A549 (cell line): ENCODE results near the gene HAO1. TPM values are rescaled to one million over a fixed set of nuclear protein-coding genes. Genes with fewer than 3 reads are reported as not detected.

Experiments
- ATAC-seq, 2 experiments: fragments of 200-7000 bp in 1 of 2; fragments of >200 bp in 1 of 2; cut with Nextera tagmentation in 1 of 2; cut with Tn5 transposase in 1 of 2; 3 replicates each; pipeline versions ENCODE4 v1.8.0 to v1.9.1; 2018 to 2020; ENCODE audit warnings: mild to moderate bottlenecking in 1 of 2, moderate library complexity in 1 of 2
- CTCF ChIA-PET: fragments of 300-600 bp; sonication (Branson Sonifier 250); formaldehyde crosslinking; extraction: SDS; loops from one replicate; lab custom pipeline; 2021; ENCODE audit warnings: antibody characterized with exemption, inconsistent platforms; lab: Yijun Ruan, JAX
- POLR2A ChIA-PET: fragments of 350-600 bp; formaldehyde crosslinking; extraction: SDS; loops from one replicate; lab custom pipeline; 2021; ENCODE audit warnings: antibody characterized with exemption, inconsistent platforms; lab: Yijun Ruan, JAX
- DNase-seq, 2 experiments: peaks; one replicate each; pipeline versions ENCODE4 v3.0.0 to v3.0.0-alpha.2; 2011 to 2016; ENCODE audit warnings: low read depth in 1 of 2, low spot score in 1 of 2
- FAIRE-seq: peaks from 2 replicates; lab custom pipeline; 2011; peaks lifted over from hg19 to GRCh38; lab: Jason Lieb, UNC
- H3K27ac ChIP-seq, 2 experiments: fragments of >200 bp; sonication (Bioruptor Twin); formaldehyde crosslinking; 3 replicates each; pipeline ENCODE4 v1.5.1; 2016 to 2017
- H3K4me1 ChIP-seq: fragments of >200 bp; sonication (Bioruptor Twin); formaldehyde crosslinking; 3 replicates; pipeline ENCODE4 v1.6.1; 2016
- H3K4me2 ChIP-seq: fragments of >200 bp; sonication (Bioruptor Twin); formaldehyde crosslinking; 3 replicates; pipeline ENCODE4 v1.6.1; 2016
- H3K4me3 ChIP-seq: fragments of >200 bp; sonication (Bioruptor Twin); formaldehyde crosslinking; 3 replicates; pipeline ENCODE4 v1.5.1; 2016
- H3K9me3 ChIP-seq: fragments of >200 bp; sonication (Bioruptor Twin); formaldehyde crosslinking; 3 replicates; pipeline ENCODE4 v1.6.1; 2016
- ATOH8 ChIP-seq: fragments of 250-450 bp; sonication (Bioruptor Pico); IDR thresholded peaks from 2 replicates; pipeline ENCODE4 v1.5.0; 2020; ENCODE audit warnings: low read depth, mild to moderate bottlenecking, moderate library complexity
- BHLHE40 ChIP-seq: IDR thresholded peaks from 2 replicates; pipeline ENCODE4 v1.6.1; 2012; ENCODE audit warnings: low read depth, low read length, inconsistent platforms
- CBX2 ChIP-seq: fragments of 200-600 bp; sonication (generic); IDR thresholded peaks from 2 replicates; pipeline ENCODE4 v1.6.1; 2016; ENCODE audit warnings: low read depth, mild to moderate bottlenecking, borderline replicate concordance
- CBX8 ChIP-seq: fragments of 200-600 bp; sonication (generic); IDR thresholded peaks from 2 replicates; pipeline ENCODE4 v1.6.1; 2016
- EHMT2 ChIP-seq: fragments of 200-600 bp; sonication (generic); IDR thresholded peaks from 2 replicates; pipeline ENCODE4 v1.6.1; 2016; ENCODE audit warnings: antibody characterized with exemption, low read depth, mild to moderate bottlenecking, moderate library complexity
- ELK1 ChIP-seq: fragments of 150-350 bp; IDR thresholded peaks from 2 replicates; pipeline ENCODE4 v1.6.1; 2014; ENCODE audit warnings: low read depth, mild to moderate bottlenecking, low read length
- EP300 ChIP-seq, 2 experiments: fragments of >200 bp; sonication (Bioruptor Twin); formaldehyde crosslinking; IDR thresholded peaks; 2 replicates in 1 of 2; 3 replicates in 1 of 2; pipeline ENCODE4 v1.6.1; 2016 to 2017
- FOSL2 ChIP-seq, 2 experiments: fragments of 450-650 bp in 1 of 2; fragments of >200 bp in 1 of 2; sonication (Bioruptor Twin) in 1 of 2; formaldehyde crosslinking; IDR thresholded peaks; 2 replicates each; pipeline versions ENCODE4 v1.5.0 to v1.6.1; 2016 to 2020; ENCODE audit warnings: mild to moderate bottlenecking in 1 of 2, moderate library complexity in 1 of 2
- HDAC2 ChIP-seq: fragments of 200-600 bp; sonication (generic); IDR thresholded peaks from 2 replicates; pipeline ENCODE4 v1.6.1; 2016
- HEYL ChIP-seq: fragments of 250-450 bp; sonication (Bioruptor Pico); IDR thresholded peaks from 2 replicates; pipeline ENCODE4 v1.8.0; 2021; ENCODE audit warnings: mild to moderate bottlenecking, moderate library complexity
- JUNB ChIP-seq: fragments of >200 bp; sonication (Bioruptor Twin); formaldehyde crosslinking; IDR thresholded peaks from 2 replicates; pipeline ENCODE4 v1.6.1; 2016
- NFE2L2 ChIP-seq: fragments of 150-350 bp; conservative IDR thresholded peaks from 2 replicates; pipeline ENCODE4 v1.6.1; 2014; ENCODE audit warnings: low read length
- NR3C1 ChIP-seq: fragments of >200 bp; sonication (Bioruptor Twin); formaldehyde crosslinking; IDR thresholded peaks from 3 replicates; pipeline ENCODE4 v1.6.1; 2017
- PBX3 ChIP-seq: IDR thresholded peaks from 2 replicates; pipeline ENCODE4 v1.6.1; 2012
- PHF8 ChIP-seq: fragments of 200-600 bp; sonication (generic); IDR thresholded peaks from 2 replicates; pipeline ENCODE4 v1.6.1; 2016; ENCODE audit warnings: low read depth, mild to moderate bottlenecking, antibody characterized with exemption, moderate library complexity, borderline replicate concordance
- POLR2AphosphoS2 ChIP-seq: conservative IDR thresholded peaks from 2 replicates; pipeline ENCODE4 v1.6.1; 2012; ENCODE audit warnings: low read length, improper control_type of control experiment, inconsistent platforms
- RAD21 ChIP-seq, 2 experiments: fragments of >200 bp in 1 of 2; sonication (Bioruptor Twin) in 1 of 2; formaldehyde crosslinking in 1 of 2; IDR thresholded peaks in 1 of 2; conservative IDR thresholded peaks in 1 of 2; 2 replicates in 1 of 2; 3 replicates in 1 of 2; pipeline ENCODE4 v1.6.1; 2012 to 2018; ENCODE audit warnings: inconsistent platforms in 1 of 2
- RARB ChIP-seq: fragments of 250-450 bp; sonication (Bioruptor Pico); IDR thresholded peaks from 2 replicates; pipeline ENCODE4 v1.8.0; 2021; ENCODE audit warnings: mild to moderate bottlenecking, moderate library complexity
- REST ChIP-seq: fragments of 200-600 bp; sonication (generic); IDR thresholded peaks from 2 replicates; pipeline ENCODE4 v1.6.1; 2016; ENCODE audit warnings: antibody characterized with exemption, mild to moderate bottlenecking, moderate library complexity
- SMC3 ChIP-seq: fragments of >200 bp; sonication (Bioruptor Twin); formaldehyde crosslinking; IDR thresholded peaks from 3 replicates; pipeline ENCODE4 v1.6.1; 2018; ENCODE audit warnings: inconsistent platforms
- SREBF2 ChIP-seq: fragments of 450-650 bp; IDR thresholded peaks from 2 replicates; pipeline ENCODE4 v1.6.1; 2014; ENCODE audit warnings: mild to moderate bottlenecking, moderate library complexity
- TFCP2L1 ChIP-seq: fragments of 250-450 bp; sonication (Bioruptor Pico); IDR thresholded peaks from 2 replicates; pipeline ENCODE4 v1.5.0; 2021; ENCODE audit warnings: mild to moderate bottlenecking
- ZC3H11A ChIP-seq: fragments of 450-650 bp; IDR thresholded peaks from 2 replicates; pipeline ENCODE4 v1.6.1; 2014; ENCODE audit warnings: antibody characterized with exemption, mild to moderate bottlenecking
- ZSCAN20 ChIP-seq: fragments of 250-450 bp; sonication (Bioruptor Pico); IDR thresholded peaks from 2 replicates; pipeline ENCODE4 v1.8.0; 2022; ENCODE audit warnings: mild to moderate bottlenecking, moderate library complexity
- WGBS: methylation state at CpG from one replicate; pipeline ENCODE4 v1.1.6; 2017; ENCODE audit errors: missing lambda C conversion rate; 5-methylcytosine and 5-hydroxymethylcytosine counted together
- polyA plus RNA-seq, 4 experiments: library from polyadenylated mRNA; depleted of rRNA in 3 of 4; stranded (reverse); fragments of >200 nt; fragmentation: RNase III in 1 of 4; extraction: RNeasy Plus Mini Kit Qiagen cat#74134 plus additional on column Dnase treatment in 1 of 4; gene quantifications; 2 replicates in 3 of 4; 3 replicates in 1 of 4; pipeline ENCODE4 v1.2.3, GENCODE V29; 2011 to 2017

Gene HAO1
- polyA plus RNA-seq, 2 of the 4 experiments (the other 2 are of a cell fraction), result 0.13 TPM; not detected in 1

- H3K4me2 ChIP-seq, result no peak overlapping the region
- peaks cover 21% of the 10 kb centered on the region; the same call in 2 of the 3 replicates for H3K4me1 ChIP-seq
- DNase-seq (no peak), FAIRE-seq (no peak), ATAC-seq (no peak)
- TF ChIP-seq NFE2L2, result no peak
- TF ChIP-seq SMC3, result no peak
- no peak for TF ChIP-seq EHMT2
- no peak for TF ChIP-seq HEYL (CRISPR knock-in tag)
- TF ChIP-seq NR3C1, result no peak
- no peak for TF ChIP-seq ELK1
- no peak for TF ChIP-seq HDAC2
- no peak for TF ChIP-seq SREBF2
- TF ChIP-seq FOSL2 (IDR thresholded peaks at IDR 0.05), result no peak
- TF ChIP-seq FOSL2 (CRISPR knock-in tag; IDR thresholded peaks at IDR 0.05), result no peak
- TF ChIP-seq JUNB, result no peak
- no peak for TF ChIP-seq ZSCAN20 (CRISPR knock-in tag)
- no peak for TF ChIP-seq REST
- no peak for TF ChIP-seq RARB (CRISPR knock-in tag)
- TF ChIP-seq CBX8, result no peak
- no peak for TF ChIP-seq PBX3
- TF ChIP-seq RAD21 (conservative IDR thresholded peaks at IDR 0.05 in 1 of 2, IDR thresholded peaks at IDR 0.05 in 1 of 2), result no peak
- no peak for TF ChIP-seq CBX2
- WGBS, result 91% methylated on average over 4 of the region's 4 CpGs
- H3K27ac ChIP-seq, result no peak overlapping the region
- H3K9me3 ChIP-seq, result no peaks in the 10 kb centered on the region
- ChIA-PET CTCF (no interaction called here), POLR2A (no interaction called here)
- no peak overlapping the region for H3K4me3 ChIP-seq
Measured at GRCh38 chr20:7985916-7986315, 45.7 kb upstream of the HAO1 start.

- peaks cover 28% of the 10 kb centered on the region; the same call in 2 of the 3 replicates for H3K4me1 ChIP-seq
- ChIA-PET POLR2A (no interaction called here), CTCF (interaction anchor here (1.1 to 6.0 kb wide), 5 partner anchors 12 to 737 kb away, joined by 3 to 48 read pairs (median 5); no protein-coding TSS in a partner anchor)
- H3K27ac ChIP-seq, result no peak overlapping the region
- DNase-seq (no peak), ATAC-seq (no peak)
- WGBS, result 83% methylated on average over 2 of the region's 2 CpGs
- no peaks in the 10 kb centered on the region for H3K9me3 ChIP-seq
- TF ChIP-seq NR3C1, result no peak
- no peak for TF ChIP-seq BHLHE40
- TF ChIP-seq TFCP2L1 (CRISPR knock-in tag), result no peak
- TF ChIP-seq ZC3H11A, result no peak
- no peak for TF ChIP-seq PHF8
- TF ChIP-seq POLR2AphosphoS2, result no peak
- TF ChIP-seq FOSL2 (IDR thresholded peaks at IDR 0.05), result no peak
- TF ChIP-seq FOSL2 (CRISPR knock-in tag; IDR thresholded peaks at IDR 0.05), result no peak
- TF ChIP-seq ATOH8, result no peak
- TF ChIP-seq ZSCAN20 (CRISPR knock-in tag), result no peak
- TF ChIP-seq EP300 (IDR thresholded peaks at IDR 0.05), result no peak
- TF ChIP-seq, all 56 proteins: peak for 0
- no peak overlapping the region for H3K4me3 ChIP-seq
- FAIRE-seq, result no peak
- H3K4me2 ChIP-seq, result no peak overlapping the region
Measured at GRCh38 chr20:7984192-7984591, 43.9 kb upstream of the HAO1 start.
